GM10266 (cell line): ENCODE measurements around the gene ENC1.

Source experiments
- DNase-seq: peaks from one replicate; pipeline ENCODE4 v3.0.0; 2012; ENCODE audit errors: extremely low spot score
- TF ChIP-seq, protein P1 (sequence below): IDR thresholded peaks from 2 replicates; pipeline ENCODE4 v1.5.1; 2012; ENCODE audit warnings: mild to moderate bottlenecking, low read depth; ENCODE audit not compliant: control insufficient read depth, insufficient read depth; ENCODE audit errors: missing control alignments

Gene ENC1

GRCh38 chr5:74638544-74638969 is 2.0 kb downstream of the ENC1 start:
- TF ChIP-seq, protein P1, sequence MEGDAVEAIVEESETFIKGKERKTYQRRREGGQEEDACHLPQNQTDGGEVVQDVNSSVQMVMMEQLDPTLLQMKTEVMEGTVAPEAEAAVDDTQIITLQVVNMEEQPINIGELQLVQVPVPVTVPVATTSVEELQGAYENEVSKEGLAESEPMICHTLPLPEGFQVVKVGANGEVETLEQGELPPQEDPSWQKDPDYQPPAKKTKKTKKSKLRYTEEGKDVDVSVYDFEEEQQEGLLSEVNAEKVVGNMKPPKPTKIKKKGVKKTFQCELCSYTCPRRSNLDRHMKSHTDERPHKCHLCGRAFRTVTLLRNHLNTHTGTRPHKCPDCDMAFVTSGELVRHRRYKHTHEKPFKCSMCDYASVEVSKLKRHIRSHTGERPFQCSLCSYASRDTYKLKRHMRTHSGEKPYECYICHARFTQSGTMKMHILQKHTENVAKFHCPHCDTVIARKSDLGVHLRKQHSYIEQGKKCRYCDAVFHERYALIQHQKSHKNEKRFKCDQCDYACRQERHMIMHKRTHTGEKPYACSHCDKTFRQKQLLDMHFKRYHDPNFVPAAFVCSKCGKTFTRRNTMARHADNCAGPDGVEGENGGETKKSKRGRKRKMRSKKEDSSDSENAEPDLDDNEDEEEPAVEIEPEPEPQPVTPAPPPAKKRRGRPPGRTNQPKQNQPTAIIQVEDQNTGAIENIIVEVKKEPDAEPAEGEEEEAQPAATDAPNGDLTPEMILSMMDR, result no peak
- DNase-seq, result no peak

DNA sequence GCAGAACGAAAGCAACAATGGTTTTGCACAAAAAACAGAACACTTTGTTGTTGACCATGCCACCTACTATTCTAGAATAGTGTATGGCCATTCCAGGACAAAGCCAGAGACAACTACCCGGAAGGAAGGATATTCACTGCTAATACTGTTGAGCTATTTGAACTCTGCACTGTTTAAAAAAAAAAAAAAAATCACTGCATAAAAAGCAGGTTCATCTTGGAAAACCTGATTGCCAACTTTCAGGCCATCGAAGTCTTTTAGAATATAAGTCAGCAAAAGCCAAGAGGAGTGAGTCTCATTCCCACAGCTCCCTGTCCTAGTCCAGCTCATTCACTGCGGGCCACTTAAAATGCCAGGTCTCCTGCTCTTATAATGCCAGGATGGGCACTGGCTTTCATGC is 4.0 kb downstream of the ENC1 start:
- DNase-seq, result no peak
- TF ChIP-seq, protein P1, result no peak

DNA sequence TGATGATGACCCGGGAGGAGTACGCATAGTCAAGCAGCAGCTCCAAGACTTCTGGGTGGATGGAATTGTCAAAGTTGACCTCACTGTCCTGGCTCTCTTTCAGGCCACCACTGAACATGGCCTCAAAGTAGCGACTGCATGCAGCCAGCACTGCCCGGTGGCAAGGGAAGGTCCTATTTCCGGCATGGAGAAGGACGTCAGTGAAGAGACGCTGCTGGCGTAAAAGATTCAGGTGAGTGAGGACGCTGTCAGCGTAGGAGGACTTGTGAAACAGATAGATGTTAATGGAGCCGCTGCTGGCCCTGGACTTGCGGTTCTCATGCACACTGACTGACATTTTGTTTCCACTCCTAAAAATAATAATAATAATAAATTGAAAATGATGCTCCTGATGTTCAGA is 4.4 kb downstream of the ENC1 start:
- DNase-seq, result no peak
- TF ChIP-seq, protein P1, result no peak

- DNase-seq, result no peak
- TF ChIP-seq, protein P1, result no peak
Measured at GRCh38 chr5:74634611-74635286, 5.8 kb downstream of the ENC1 start.

- no peak for DNase-seq
Measured at GRCh38 chr5:74633695-74634094, 6.8 kb downstream of the ENC1 start.

GRCh38 chr5:74632947-74633356 is 7.6 kb downstream of the ENC1 start:
- TF ChIP-seq, protein P1, result no peak
- DNase-seq, result peak; percentile 16

More at GRCh38 chr5:74633695-74634094, 6.8 kb downstream of the ENC1 start:
- TF ChIP-seq, protein P1, result no peak

- DNase-seq, result peak; percentile 61
- TF ChIP-seq, protein P1, result no peak
Measured at GRCh38 chr5:74631081-74631953, 9.2 kb downstream of the ENC1 start.
